ENCODE results near the gene COG2.
A peak's percentile ranks its signal among the peaks of the same experiment; 100 is the strongest.
"Not testable (repeated sequence)": the region's sequence is repeated elsewhere in the genome, so short reads cannot be mapped to it uniquely, and the experiment has no call there.

COG2 gene, protein sequence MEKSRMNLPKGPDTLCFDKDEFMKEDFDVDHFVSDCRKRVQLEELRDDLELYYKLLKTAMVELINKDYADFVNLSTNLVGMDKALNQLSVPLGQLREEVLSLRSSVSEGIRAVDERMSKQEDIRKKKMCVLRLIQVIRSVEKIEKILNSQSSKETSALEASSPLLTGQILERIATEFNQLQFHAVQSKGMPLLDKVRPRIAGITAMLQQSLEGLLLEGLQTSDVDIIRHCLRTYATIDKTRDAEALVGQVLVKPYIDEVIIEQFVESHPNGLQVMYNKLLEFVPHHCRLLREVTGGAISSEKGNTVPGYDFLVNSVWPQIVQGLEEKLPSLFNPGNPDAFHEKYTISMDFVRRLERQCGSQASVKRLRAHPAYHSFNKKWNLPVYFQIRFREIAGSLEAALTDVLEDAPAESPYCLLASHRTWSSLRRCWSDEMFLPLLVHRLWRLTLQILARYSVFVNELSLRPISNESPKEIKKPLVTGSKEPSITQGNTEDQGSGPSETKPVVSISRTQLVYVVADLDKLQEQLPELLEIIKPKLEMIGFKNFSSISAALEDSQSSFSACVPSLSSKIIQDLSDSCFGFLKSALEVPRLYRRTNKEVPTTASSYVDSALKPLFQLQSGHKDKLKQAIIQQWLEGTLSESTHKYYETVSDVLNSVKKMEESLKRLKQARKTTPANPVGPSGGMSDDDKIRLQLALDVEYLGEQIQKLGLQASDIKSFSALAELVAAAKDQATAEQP

DNA sequence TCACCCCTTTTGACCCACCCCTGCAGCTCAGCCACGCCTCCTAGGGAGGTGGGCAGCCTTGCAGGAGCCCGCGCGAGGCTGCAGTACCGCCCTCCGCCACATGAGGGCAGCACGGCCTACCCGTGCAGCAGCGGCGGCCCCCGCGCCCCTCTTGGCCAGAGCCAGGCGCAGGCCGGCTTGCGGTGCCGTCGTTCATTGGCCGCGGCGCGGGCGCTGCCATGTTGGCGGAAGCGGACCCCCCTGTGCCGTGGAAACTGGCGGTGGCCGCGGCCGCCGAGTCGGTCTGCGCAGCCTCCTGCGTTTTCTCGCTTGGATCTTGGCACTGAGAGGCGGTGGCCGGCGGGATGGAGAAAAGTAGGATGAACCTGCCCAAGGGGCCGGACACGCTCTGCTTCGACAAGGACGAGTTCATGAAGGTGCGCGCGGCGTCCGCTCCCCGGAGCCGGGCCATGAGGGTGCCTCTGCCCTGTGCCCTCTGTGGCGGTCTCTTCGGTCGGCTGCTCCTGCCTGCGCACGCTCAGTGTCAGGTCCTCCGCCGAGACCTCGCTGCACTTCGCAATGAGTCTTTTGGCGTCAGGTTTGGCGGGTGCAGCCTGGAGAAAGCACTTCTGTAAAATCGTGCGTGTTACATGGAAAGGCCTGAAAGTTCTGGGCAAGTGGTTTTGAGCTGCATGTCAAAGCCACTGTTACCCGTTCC lies at the start of gene COG2:
Gene COG2, plus strand, starts transcription at position 219 of the 697 bp plus-strand sequence. Its CDS starts 126 bp downstream, at position 345.
- peak; percentile 86 to 96 for DNase-seq (ENCODE audit: low read depth in 2 of 2)

DNA sequence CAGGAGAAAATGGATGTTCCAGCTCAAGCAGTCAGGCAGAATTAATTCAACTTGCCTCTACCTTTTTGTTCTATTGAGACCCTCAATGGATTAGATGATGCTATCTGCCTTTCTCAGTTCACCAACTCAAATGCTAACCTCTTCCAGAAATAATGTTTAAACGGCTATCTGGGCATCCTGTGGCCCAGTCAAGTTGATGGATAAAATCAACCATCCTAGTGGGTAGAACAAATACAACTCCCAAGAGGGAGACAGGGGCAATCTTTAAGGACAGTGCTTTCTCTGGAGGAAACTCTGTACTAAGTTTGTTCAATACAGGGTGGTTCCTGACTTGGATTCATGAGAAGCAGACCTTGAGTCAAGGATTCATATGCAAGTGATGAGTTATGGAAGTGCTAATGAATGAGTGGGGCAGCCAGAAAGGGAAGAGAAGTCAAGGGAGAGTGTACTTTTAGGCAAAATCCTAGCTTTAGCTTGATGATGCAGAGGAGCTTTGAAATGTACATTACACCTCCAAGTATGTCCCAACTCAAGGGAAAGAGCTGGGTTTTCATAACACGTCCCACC lies 49.4 kb upstream of the COG2 start:
- DNase-seq (ENCODE audit: low read depth in 2 of 2), result no peak

DNA sequence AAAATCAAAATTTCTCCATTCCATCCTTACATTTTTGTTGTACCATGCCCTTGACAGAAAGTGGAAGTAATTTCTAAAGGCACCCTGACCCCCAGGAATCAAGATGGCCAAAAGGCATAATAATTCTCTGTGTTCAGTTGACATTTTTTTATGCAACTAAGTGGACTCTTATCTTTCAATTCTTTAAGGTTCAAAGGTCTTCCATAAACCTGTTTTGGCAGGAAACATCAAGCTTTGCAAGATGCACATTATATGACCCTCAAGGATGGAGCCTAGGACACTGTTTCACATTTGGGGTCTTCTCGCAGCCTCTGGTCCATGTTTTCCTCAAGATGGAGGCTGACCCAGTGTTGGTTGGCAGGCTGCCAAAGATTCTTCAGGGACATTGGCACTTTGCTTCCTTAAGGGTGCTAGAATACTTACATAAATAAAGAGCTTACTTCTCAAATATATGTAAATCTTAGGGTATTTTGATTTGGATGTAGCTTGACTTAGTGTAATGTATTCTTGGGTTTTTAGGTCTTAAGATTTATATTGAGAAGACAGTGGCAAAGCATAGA lies 48.0 kb upstream of the COG2 start:
- DNase-seq (ENCODE audit: low read depth in 2 of 2), result no peak

DNA sequence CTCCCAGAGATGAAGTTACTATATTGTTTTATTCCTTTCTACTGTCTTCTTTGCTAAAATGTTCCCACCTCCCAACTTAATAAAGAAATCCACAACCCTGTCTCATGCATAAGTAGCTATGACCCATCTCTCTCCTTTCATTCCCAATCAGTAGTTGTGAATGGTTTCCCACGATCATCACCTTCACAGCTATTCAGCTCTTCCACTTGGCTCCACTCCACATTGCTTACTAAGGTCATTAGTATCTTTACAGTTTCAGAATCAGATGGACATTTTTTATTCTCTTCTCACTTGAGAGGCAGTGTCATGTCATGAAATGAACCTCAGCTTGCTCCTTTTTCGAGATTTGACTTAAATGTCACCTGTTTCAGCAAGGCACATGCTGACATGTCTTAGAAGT lies 47.1 kb upstream of the COG2 start:
- DNase-seq (ENCODE audit: low read depth in 2 of 2), result no peak

DNA sequence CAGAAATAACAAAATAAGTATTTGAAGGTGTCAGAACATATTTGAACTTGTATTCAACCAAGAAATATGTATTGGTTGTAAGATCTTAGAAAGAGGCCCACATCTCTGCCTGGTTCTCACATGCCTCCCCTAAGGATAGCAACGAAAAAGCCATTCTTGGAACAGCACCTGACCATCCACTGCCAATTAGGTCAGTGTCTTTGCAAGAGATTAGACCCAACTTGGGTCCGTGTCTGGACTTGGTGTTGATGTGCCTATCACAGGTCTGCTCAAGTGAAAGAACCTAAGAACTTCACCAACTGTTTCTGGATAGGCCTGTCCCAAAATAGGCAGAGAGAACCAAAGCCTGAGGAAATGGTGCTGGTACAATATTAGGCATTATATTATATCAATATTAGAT lies 46.0 kb upstream of the COG2 start:
- DNase-seq (ENCODE audit: low read depth in 2 of 2), result no peak

DNA sequence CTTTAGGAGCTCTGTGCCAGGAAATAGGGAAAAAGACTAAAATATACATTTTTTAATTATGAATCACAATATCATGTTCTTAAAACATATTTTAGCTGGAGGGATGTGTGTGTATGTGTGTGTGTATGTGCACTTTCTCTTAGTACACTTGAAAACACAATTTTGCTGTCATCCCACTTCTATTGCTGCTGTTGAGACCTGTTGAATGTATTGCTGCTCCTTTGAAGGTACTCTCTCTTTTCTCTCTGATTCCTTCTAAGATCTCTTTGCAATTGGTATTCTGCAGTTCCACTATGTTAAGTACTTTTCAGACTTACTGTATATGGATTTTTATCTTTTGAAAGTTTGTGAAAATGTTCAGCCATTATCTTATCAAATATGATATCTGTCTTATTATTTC lies 43.5 kb upstream of the COG2 start:
- no peak for DNase-seq (ENCODE audit: low read depth in 2 of 2)

DNA sequence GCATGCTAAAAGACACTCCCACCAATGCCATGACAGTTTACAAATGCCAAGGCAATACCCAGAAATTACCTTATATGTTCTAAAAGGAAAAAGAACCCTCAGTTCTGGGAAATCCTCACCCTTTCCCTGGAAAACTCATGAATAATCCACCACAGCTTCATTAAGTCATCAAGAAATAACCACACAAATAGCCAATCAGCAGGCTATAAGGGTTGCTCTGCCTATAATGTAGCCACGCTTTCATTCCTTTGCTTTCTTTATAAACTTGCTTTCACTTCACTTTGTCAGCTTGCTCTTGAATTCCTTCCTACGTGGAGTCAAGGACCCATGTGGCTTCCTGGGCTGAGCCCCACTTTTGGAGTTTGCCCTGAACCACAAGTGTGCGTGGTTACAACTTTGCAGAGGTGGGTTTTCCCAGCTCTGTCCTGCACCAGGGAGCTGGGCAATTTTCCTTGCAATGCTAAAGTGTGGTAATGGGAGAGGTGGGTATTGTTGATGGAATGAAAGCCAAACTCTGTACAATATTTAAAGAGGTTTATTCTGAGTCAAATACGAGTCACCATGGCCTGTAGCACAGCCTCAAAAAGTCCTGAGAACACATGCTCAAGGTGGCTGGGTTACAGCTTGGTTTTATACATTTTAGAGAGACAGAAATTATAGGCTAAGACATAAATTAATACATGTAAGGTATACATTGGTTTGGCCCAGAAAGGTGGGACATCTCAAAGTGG lies 42.2 kb upstream of the COG2 start:
- no peak for DNase-seq (ENCODE audit: low read depth in 2 of 2)

DNA sequence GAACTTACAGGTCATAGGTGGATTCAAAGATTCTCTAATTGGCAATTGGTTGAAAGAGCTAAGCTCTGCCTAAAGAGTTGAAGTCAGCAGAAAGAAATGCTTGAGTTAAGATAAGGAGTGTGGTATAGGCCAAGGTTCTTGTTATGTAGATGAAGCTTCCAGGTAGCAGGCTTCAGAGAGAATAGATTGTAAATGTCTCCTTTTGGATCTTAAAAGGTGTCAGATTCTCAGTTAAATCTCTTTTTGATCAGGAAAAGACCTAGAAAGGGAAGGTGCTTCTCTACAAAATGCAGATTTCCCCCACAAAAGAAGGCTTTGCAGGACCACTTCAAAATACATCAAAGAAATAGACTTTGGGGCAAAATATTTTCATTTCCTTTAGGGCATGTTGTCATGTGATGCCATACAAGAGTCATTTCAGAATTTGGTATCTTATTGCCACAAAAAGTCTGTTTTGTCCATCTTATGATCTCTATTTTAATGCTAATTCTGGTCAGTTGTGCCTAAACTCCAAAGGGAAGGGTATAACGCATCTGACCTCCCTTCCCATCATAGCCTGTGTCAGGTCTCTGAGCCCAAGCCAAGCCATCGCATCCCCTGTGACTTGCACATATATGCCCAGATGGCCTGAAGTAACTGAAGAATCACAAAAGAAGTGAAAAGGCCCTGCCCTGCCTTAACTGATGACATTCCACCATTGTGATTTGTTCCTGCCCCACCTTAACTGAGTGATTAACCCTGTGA lies 41.5 kb upstream of the COG2 start:
- not testable (repeated sequence) for DNase-seq (ENCODE audit: low read depth in 2 of 2)

DNA sequence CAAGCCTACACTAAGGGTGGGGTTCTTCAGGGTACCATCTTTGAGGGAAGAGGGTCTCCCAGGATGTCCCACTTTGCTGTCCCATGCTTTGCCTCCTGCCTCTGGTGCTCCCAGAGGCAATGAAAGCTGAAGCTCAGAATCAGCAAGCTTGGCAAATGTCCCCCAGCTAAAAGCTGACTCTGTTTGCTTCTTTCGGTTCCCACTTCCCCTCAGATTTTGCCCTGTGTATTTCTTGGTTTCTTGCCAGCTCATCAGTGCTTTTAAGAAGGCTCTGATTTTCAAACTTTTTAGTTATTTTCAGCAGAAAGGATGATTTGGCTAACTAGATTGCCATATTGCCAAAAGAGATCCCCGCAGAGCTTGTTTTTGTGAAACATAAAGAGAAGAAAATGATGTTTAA lies 33.1 kb upstream of the COG2 start:
- no peak for DNase-seq (ENCODE audit: low read depth in 2 of 2)

DNA sequence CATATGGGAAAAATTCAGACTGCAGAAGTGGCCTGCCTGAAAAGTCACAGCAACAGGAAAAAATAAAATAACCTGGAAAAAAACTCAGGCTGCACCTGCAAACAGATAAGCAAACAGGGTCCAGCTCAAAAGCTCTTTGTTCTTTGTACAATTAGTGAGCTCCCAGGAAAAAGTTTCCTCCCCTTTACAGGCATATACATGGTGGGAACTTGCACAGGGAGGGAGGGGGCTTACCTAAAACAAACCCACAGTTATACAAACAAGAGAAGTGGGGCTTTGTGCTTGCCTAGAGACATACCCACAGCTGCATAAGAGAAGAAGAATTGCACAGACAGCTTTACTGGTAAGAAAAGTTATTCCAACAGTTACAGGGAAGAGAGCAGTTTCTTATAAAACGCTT lies 31.7 kb upstream of the COG2 start:
- no peak for DNase-seq (ENCODE audit: low read depth in 2 of 2)

DNA sequence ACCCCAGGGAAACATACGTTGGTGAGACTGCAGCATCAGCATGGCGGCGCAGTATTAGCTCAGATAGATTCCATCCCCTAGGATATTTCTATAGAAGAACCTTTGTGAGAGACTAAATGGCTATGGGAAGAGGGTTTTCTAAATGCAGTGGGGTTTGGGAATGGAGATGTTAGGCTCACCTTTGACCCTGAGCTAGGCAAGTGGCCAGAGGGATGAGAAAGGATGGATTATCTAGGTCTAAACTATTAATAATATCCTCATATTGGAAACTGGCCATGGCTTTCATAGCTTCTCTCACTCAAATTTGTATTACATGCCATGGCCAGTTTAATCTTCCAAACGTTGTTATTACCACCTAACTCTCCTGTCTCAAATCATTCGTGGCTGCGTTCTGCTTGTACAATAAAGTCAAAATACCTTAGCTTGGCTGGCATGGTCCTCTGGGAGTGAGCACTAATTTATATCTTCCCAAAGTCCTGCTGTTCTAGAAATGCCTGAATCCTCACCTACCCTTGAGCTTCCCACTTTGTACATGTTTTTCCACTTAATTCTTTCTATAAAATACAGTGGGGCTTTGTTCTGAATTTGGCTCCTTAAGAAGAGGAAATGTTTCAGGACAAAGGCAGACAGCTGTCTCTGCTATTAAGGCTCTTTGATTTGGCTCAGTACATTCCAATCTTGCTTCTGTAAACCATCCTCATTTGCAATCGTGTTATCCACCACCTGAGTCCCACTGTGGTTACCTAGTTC lies 31.0 kb upstream of the COG2 start:
- no peak for DNase-seq (ENCODE audit: low read depth in 2 of 2)

DNA sequence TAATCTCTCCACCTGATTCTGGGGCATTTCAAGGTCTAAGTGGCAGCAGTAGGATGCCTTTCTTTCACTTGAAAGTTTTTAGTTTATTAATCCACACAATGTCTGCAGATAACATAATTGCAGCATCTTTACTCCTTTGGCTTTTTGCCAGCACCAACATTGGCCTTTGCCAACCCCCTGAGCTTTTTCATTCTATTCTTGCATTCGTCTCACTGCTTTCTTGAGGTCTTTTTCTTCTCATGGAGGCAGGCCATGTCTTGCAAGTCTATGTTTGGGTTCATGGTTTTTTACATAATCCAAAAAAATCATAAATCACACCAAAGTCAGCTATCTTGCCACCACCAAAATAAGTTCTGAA lies 30.4 kb upstream of the COG2 start:
- no peak for DNase-seq (ENCODE audit: low read depth in 2 of 2)

DNA sequence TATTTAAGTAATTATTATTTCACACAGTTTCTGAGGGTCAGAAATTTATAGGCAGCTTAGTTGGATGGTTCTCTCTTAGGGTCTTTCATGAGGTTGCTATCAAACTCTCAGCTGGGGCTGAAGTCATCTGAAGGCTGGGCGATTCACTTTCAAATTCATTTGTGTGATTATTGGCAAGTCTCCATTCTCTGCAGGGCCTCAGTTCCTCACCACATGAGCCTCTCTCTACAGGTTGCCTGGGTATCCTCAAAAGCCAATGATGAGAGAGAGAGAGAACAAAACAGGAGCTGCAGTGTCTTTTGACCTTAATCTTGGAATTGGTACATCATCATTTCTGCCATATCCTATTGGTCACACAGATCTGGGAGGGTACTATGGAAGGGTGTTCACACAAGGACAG lies 29.6 kb upstream of the COG2 start:
- no peak for DNase-seq (ENCODE audit: low read depth in 2 of 2)

DNA sequence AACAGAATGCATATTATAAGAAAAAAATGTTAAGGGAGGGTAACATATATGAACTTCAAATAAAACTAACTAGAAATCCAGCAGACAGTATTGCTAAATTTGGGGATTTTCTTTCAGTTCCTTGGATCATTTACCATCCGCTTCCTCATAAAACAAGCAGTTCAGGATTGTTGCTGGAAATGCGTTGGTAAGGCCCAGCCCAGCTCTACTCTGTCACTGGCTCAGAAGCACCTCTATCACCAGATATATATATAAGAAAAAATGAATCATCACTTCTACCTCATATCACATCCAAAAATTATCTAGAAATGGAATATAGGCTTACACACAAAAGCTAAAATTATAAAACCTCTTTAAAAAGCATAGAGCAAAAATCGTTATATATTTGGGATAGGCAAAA lies 28.2 kb upstream of the COG2 start:
- DNase-seq (ENCODE audit: low read depth in 2 of 2), result no peak

DNA sequence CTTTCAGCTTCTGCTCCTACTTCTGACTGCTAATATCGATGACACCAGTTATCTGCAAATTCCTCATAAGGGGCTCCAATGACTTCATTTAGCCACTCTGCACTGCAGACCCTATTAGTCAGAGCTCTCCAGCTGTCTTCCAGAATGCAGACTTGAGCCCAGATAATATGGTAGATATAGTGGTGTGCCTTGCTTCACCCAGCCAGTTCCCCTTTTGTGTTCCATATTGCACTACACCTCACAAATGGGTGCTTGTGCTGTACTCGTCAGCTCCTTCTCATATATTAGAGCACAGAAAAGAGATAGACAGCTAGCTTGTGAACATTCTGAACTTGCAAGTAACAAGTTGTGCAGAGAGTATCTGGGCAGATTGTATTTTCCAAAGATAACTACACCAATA lies 23.7 kb upstream of the COG2 start:
- DNase-seq (ENCODE audit: low read depth in 2 of 2), result no peak

DNA sequence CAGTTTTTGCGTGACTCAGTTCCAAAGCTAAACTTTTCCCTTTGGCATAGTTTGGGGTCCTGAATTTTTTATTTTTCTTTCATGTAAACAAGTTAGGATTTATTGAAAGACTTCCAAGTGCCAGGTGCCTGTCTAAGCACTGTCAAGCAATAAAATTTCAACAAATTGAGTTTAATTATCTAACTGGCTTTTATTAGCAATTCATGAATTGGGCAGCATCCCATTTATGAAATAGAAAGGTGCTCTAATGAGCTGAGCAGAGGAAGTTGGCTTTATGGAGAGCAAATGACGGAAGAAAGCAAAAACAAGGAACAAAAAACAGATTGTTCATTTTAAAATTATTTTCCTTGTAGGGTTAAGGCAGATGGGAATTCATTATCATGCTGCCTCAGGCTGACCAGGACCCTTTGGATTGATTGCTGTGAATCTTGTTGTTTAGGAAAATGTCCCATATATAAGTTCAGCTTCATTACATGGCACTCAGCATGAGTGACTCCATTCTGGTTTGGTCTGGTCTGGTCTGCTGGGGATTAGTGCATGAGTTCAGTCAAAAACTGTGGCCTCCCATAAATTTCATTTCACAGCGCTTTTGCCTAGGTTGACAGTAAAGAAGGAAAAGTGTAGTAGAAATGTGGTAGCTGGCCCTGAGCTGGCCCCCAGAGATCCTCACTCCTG lies 21.5 kb upstream of the COG2 start:
- DNase-seq (ENCODE audit: low read depth in 2 of 2), result no peak

DNA sequence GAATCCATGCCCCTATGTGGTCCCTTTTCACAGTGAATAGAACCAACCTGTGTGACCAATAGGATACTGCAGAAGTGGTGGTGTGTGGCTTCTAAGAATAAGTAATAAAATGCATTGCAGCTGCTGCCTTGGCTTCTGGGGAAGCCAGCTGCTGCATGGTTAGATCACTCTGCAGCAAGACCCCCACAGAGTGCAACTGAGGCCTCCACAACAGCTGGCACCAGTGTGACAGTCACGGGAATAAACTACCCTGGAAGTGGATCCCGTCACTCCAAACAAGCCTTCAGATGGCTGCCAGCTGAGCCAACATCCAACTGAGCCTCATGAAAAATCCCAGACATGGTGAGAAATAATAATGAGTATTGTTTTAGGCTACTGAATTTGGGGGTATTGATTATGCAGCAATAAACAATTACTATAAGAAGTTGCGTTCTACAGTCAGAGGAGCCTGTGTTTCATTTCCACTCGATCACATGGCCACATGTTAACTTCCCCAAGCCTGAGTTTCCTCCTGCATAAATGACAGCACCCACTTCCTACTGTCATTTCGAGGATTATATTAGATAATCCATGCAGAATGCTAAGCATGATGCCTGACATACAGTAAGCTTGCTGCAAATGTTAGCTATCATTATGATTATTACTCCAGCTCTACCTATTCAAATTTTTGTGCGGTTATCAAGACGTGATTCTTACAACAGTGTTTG lies 20.8 kb upstream of the COG2 start:
- DNase-seq (ENCODE audit: low read depth in 2 of 2), result no peak

DNA sequence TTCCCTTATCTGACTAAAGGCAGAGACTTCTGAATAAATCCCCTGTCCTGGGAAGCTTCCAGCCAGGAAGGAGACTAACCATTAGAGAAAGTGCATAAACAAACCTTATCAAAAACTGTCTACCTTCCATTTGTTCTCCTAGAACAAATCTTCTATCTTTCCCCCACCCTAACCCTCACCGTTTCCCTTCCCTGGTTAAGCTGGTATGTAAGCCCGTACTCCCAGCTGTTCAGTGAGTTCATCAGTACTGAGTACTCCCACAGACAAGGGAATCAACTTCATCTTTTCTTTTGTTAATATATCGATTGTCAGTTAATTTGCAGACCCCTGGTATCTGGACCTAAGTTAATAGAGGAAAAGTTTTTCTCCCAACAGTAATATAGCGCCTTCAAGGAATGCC lies 20.1 kb upstream of the COG2 start:
- DNase-seq (ENCODE audit: low read depth in 2 of 2), result no peak

Measured in stimulated activated CD8-positive, alpha-beta memory T cell treated with anti-CD3 and anti-CD28 coated beads, Interleukin-7, amount 100 ng/mL, for 4 hours (primary cell).